GM18505 (cell line): Measurements from ENCODE around the gene CCDC122.

ENCODE experiments used
- ATAC-seq: cut with Tn5 transposase; IDR thresholded peaks from one replicate; pipeline ENCODE4 v1.9.1; 2021; ENCODE audit not compliant: unreplicated experiment
- POLR2A ChIP-seq: IDR thresholded peaks from 4 replicates; pipeline ENCODE4 v1.6.1; 2011; ENCODE audit warnings: borderline replicate concordance; ENCODE audit not compliant: insufficient read depth, insufficient read length; ENCODE audit errors: extremely low read depth

Gene CCDC122

DNA sequence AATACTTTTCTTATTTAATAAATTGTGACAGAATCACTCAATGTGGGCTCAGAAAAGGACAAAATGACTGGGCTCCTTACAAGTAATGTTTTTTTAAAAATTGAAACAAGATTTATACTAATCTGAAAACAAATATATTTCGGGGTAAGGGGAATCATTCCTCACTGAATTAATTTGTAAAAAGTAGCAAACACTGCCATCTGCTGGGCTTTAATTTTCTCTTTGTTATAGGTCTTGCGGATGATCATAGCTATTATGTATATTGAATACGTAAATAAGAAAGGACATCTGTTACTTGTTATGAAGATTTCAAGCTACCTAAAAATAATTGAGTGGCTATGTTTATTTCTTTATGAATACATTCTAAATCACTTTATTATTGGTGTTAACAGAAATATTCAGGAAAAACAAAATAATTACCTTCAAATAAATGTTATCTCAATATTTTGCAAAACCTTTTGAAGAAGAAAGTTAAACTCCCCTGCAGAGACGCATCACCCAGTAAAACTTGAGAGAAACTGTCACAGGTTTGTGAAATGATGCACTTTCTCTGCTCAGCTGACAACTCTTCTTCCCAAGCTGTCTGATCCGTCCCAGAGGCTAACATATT is 75.0 kb downstream of the CCDC122 start:
- no peak for ATAC-seq
- TF ChIP-seq POLR2A, result no peak

DNA sequence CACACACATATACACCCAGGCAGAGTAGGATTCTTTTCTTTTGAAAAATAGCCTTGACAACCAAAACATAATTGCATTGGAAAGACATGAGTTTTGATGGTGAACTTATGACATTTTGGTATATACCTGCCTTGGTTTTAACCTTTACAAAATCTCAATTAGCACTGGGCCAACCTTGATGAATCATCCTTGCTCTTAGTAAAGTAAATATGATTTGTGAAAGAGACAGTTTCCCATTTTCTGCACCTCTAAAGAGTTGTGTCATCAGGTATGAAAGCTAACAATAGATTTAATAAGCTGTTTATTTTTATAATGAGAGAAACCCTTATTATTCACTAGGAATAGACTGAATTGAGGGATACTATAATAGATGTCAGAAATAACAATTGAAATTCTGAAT is 77.0 kb downstream of the CCDC122 start:
- ATAC-seq, result no peak
- no peak for TF ChIP-seq POLR2A

- no peak for ATAC-seq
- no peak for TF ChIP-seq POLR2A
Observed at GRCh38 chr13:43800828-43801227, 78.7 kb downstream of the CCDC122 start.

- no peak for ATAC-seq
- no peak for TF ChIP-seq POLR2A
Observed at GRCh38 chr13:43799191-43799590, 80.3 kb downstream of the CCDC122 start.

DNA sequence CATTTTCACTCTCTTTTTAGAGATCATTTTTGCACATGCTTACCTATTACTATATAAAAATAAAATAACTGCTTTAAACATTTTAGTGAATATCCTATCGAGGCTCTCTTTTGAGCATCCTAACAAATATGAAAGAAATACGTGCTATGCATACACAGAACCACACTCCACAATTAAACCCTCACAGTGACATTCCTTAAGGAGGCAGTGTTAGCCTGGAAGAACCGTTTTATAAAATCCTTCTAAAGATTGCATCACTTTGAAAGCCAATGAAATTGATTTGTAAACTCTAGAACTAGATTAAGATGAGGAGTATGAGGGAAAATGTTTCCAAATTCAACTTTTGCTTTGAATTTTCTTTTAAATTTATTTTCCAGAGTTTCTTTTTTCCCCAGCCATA is 81.7 kb downstream of the CCDC122 start:
- no peak for TF ChIP-seq POLR2A
- no peak for ATAC-seq

DNA sequence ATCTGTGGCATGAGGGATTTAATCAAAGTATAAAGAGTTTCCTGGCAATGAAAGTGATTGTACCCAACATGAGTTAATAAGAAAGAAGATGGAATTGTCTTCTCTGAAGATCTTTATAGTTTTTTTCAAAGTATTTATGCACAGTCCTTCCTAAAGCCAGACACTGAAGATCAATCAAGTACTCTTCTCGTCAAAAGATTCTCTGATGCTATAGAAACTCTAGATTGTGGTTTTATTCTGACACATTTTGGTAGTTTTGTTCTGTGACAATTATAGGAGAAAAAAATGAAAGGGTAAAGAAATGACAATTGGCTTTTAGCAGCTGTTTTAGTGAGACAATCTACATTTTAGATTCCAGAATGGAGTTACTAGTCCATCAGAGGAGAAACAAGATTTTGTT is 82.4 kb downstream of the CCDC122 start:
- ATAC-seq, result no peak
- no peak for TF ChIP-seq POLR2A

GRCh38 chr13:43794416-43794815 is 85.1 kb downstream of the CCDC122 start:
- ATAC-seq, result no peak
- TF ChIP-seq POLR2A, result no peak

DNA sequence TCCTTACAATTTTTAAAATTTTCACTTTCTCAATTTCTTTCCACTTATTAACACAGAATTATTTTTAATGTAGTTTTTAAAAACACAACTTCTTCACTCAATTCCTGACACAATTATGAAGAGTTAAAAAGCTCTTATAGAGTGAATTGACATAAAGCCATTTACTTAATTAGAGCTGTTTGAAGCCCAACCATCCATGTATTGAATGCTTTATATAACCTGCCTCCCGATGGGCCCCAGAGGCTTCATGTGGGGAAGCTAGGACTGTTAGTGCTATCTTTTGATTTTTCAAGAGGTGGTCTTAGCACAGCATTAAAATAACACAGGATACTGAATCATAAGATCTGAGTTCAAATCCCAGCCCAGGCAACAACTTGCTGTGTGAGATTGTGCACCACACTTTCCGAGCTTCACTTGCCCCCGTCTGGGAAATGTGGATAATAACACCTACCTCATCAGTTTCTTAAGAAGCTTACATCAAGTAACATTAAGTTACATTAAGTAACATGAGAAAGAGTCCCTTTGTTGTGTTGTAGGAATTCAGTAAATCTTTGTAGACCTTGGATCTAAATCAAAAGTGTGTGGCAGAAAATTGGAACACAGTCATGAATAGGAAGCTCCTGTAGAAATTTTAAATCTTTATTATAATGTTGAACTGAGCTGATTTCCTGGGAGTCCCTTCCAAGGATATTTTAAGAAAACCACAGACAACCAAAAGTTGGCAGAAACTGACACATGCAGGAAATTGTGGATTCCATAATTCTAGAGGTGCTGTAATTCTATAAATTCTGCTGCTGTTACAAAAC is 87.3 kb downstream of the CCDC122 start:
- ATAC-seq, result no peak
- TF ChIP-seq POLR2A, result no peak

DNA sequence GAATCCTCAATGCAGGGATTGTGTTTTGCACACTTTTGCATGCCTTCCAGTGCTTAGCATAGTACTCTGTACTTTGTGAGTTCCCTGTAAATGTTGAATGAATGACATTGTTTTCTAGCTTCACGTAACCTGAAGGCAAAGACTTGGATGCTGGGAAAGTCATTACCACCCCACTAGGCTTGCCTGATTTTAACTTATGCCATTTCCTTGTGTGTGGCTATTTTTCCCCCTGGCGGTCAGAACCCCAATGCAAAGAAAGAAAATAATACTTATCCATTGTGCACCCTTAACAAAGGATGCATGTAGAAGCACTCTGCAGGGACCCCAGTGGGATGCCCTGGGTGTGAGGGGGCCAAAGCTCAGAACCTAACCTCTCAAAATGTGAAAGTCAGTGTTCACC is 91.5 kb downstream of the CCDC122 start:
- no peak for ATAC-seq
- TF ChIP-seq POLR2A, result no peak

DNA sequence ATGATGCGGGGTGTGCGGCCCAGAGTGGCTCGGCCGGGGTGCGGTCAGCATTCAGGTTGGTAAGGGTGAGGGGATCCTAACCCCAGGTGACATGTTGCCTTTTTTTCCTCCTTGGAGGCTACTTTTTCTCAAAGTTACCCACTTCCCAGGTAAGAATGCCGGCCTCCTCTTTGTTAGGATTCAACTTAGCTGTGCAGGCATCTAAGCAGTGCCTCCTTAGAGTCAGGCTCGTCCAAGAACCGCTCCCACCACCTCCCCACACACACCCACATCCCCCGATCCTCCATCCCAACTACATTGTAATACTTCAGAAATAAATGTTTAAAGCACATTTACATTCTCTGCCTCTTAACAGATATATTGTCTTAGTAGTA is 92.0 kb downstream of the CCDC122 start:
- TF ChIP-seq POLR2A, result no peak
- ATAC-seq, result no peak

- no peak for ATAC-seq
- no peak for TF ChIP-seq POLR2A
Observed at GRCh38 chr13:43786766-43787517, 92.6 kb downstream of the CCDC122 start, which contains the start of gene ENOX1. Gene ENOX1, minus strand, starts transcription at chr13:43786972.

GRCh38 chr13:43786472-43786765 is 93.1 kb downstream of the CCDC122 start:
- no peak for ATAC-seq
- no peak for TF ChIP-seq POLR2A
